Measurements from ENCODE around the gene PPM1F. TPM values are rescaled to one million over a fixed set of nuclear protein-coding genes. Genes with fewer than 3 reads are reported as not detected.

PPM1F gene
- total RNA-seq, 4 donors from 2014 or later: 22.9 to 78.0 (median 36.8) TPM

GRCh38 chr22:21961127-21961867 lies 8.6 kb upstream of the PPM1F start:
- H3K4me1 ChIP-seq: no peaks in the 10 kb centered on the region
- H3K4me3 ChIP-seq: no peak overlapping the region
- H3K27me3 ChIP-seq: no peaks in the 10 kb centered on the region
- 77% methylated on average over 4 of the region's 18 CpGs; no CpG with 5 or more reads in 1 of the 2 donors for WGBS, 2 donors (ENCODE audit: low coverage in 1 of 2)
- TF ChIP-seq POLR2AphosphoS5 (IDR thresholded peaks at IDR 0.05): no peak
- no peak for TF ChIP-seq EP300 (IDR thresholded peaks at IDR 0.05)
- no peak for TF ChIP-seq POLR2A (IDR thresholded peaks at IDR 0.05)
- no peak for TF ChIP-seq CTCF (IDR thresholded peaks at IDR 0.05)
- H3K9me3 ChIP-seq: no peaks in the 10 kb centered on the region
- no peak for ATAC-seq
- no peak overlapping the region for H3K27ac ChIP-seq
- H3K36me3 ChIP-seq: peaks cover 0 to 87% of the 10 kb centered on the region in 2 donors

GRCh38 chr22:21960200-21961126 lies 7.8 kb upstream of the PPM1F start:
- H3K9me3 ChIP-seq: no peaks in the 10 kb centered on the region
- no peaks in the 10 kb centered on the region for H3K27me3 ChIP-seq
- TF ChIP-seq POLR2A (IDR thresholded peaks at IDR 0.05) (no peak), EP300 (IDR thresholded peaks at IDR 0.05) (no peak), CTCF (IDR thresholded peaks at IDR 0.05) (no peak), POLR2AphosphoS5 (IDR thresholded peaks at IDR 0.05) (no peak)
- ATAC-seq: no peak
- H3K4me1 ChIP-seq: no peaks in the 10 kb centered on the region
- no peak overlapping the region for H3K27ac ChIP-seq
- peaks cover 0 to 79% of the 10 kb centered on the region in 2 donors for H3K36me3 ChIP-seq
- H3K4me3 ChIP-seq: no peak overlapping the region
- 87 to 90% methylated on average over 2 to 4 of the region's 24 CpGs for WGBS, 2 donors (ENCODE audit: low coverage in 1 of 2)

GRCh38 chr22:21959274-21960074 lies 6.8 kb upstream of the PPM1F start:
- peak; percentile 2 for ATAC-seq
- Histone ChIP-seq H3K4me3 (no peak overlapping the region), H3K4me1 (no peaks in the 10 kb centered on the region), H3K27me3 (no peaks in the 10 kb centered on the region), H3K27ac (no peak overlapping the region), H3K9me3 (no peaks in the 10 kb centered on the region), H3K36me3 (peaks cover 0 to 69% of the 10 kb centered on the region in 2 donors)
- 80% methylated on average over 1 to 4 of the region's 18 CpGs for WGBS, 2 donors (ENCODE audit: low coverage in 1 of 2)
- TF ChIP-seq EP300 (IDR thresholded peaks at IDR 0.05) (no peak), CTCF (IDR thresholded peaks at IDR 0.05) (no peak), POLR2AphosphoS5 (IDR thresholded peaks at IDR 0.05) (no peak), POLR2A (IDR thresholded peaks at IDR 0.05) (no peak)

GRCh38 chr22:21958360-21959273 lies 6.0 kb upstream of the PPM1F start:
- no peaks in the 10 kb centered on the region for H3K9me3 ChIP-seq
- H3K27me3 ChIP-seq: no peaks in the 10 kb centered on the region
- TF ChIP-seq EP300 (IDR thresholded peaks at IDR 0.05) (no peak), POLR2A (IDR thresholded peaks at IDR 0.05) (no peak), POLR2AphosphoS5 (IDR thresholded peaks at IDR 0.05) (no peak), CTCF (IDR thresholded peaks at IDR 0.05) (no peak)
- peaks cover 0 to 60% of the 10 kb centered on the region in 2 donors for H3K36me3 ChIP-seq
- H3K27ac ChIP-seq: no peak overlapping the region
- no peak for ATAC-seq
- no peak overlapping the region for H3K4me3 ChIP-seq
- WGBS, 2 donors (ENCODE audit: low coverage in 1 of 2): 83 to 89% methylated on average over 7 to 13 of the region's 22 CpGs
- no peaks in the 10 kb centered on the region for H3K4me1 ChIP-seq
